PC-9 (cell line): ENCODE measurements around the gene RAPSN. TPM values are rescaled to one million over a fixed set of nuclear protein-coding genes. Genes with fewer than 3 reads are reported as not detected.

Experiments used
- BruUV-seq: library from RNA; stranded (reverse); fragments of 400-500 nt; replicated peaks from 2 replicates; lab custom pipeline; 2021; lab: Mats Ljungman, UMichigan
- CTCF ChIA-PET: fragments of 300-600 bp; sonication (Branson Sonifier 250); formaldehyde crosslinking; loops from one replicate; lab custom pipeline; 2022; ENCODE audit warnings: antibody characterized with exemption; lab: Charles Lee
- POLR2A ChIA-PET: fragments of 300-600 bp; sonication (Branson Sonifier 250); formaldehyde crosslinking; loops from one replicate; lab custom pipeline; 2022; ENCODE audit warnings: antibody characterized with exemption; ENCODE audit not compliant: unreplicated experiment; lab: Charles Lee
- DNase-seq, 2 experiments: peaks; one replicate each; pipeline versions ENCODE4 v3.0.0 to v3.0.0-alpha.2; 2015 to 2022; ENCODE audit warnings: mixed read lengths in 1 of 2
- H2AFZ ChIP-seq: fragments of 200-600 bp; sonication (generic); 2 replicates; pipeline ENCODE4 v1.8.1; 2017; ENCODE audit warnings: antibody characterized with exemption
- H3F3A ChIP-seq: fragments of 200-600 bp; sonication (generic); 2 replicates; pipeline ENCODE4 v1.8.1; 2017; ENCODE audit warnings: antibody characterized with exemption, mild to moderate bottlenecking, low read depth; ENCODE audit not compliant: insufficient read depth
- H3K27ac ChIP-seq: fragments of 200-600 bp; sonication (generic); 2 replicates; pipeline ENCODE4 v1.6.1; 2016; ENCODE audit warnings: mixed run types
- H3K27me3 ChIP-seq: fragments of 200-600 bp; sonication (generic); 2 replicates; pipeline ENCODE4 v1.6.1; 2016; ENCODE audit warnings: low read depth, mixed run types; ENCODE audit not compliant: insufficient read depth
- H3K36me3 ChIP-seq: fragments of 200-600 bp; sonication (generic); 2 replicates; pipeline ENCODE4 v1.6.1; 2016; ENCODE audit warnings: low read depth, mixed run types
- H3K4me1 ChIP-seq: fragments of 200-600 bp; sonication (generic); replicated peaks from 2 replicates; pipeline ENCODE4 v1.6.1; 2016; ENCODE audit warnings: mixed run types; ENCODE audit not compliant: insufficient read depth
- H3K4me2 ChIP-seq: fragments of 200-600 bp; sonication (generic); 2 replicates; pipeline ENCODE4 v1.6.1; 2017; ENCODE audit warnings: mixed run types
- H3K4me3 ChIP-seq: fragments of 200-600 bp; sonication (generic); 2 replicates; pipeline ENCODE4 v1.6.1; 2016; ENCODE audit warnings: mixed run types
- H3K79me2 ChIP-seq: fragments of 200-600 bp; sonication (generic); 2 replicates; pipeline ENCODE4 v1.6.1; 2017; ENCODE audit warnings: low read depth, mixed run types
- H3K9me2 ChIP-seq: fragments of 200-600 bp; sonication (generic); 2 replicates; pipeline ENCODE4 v1.8.1; 2017; ENCODE audit warnings: mild to moderate bottlenecking; ENCODE audit not compliant: insufficient read depth
- H3K9me3 ChIP-seq: fragments of 200-600 bp; sonication (generic); 2 replicates; pipeline ENCODE4 v1.8.1; 2016; ENCODE audit warnings: low read depth; ENCODE audit not compliant: insufficient read depth
- H4K20me1 ChIP-seq: fragments of 200-600 bp; sonication (generic); 2 replicates; pipeline ENCODE4 v1.8.1; 2017; ENCODE audit not compliant: insufficient read depth
- CTCF ChIP-seq: fragments of 200-600 bp; sonication (generic); conservative IDR thresholded peaks from 2 replicates; pipeline ENCODE4 v1.6.1; 2017; ENCODE audit warnings: mixed run types, antibody characterized with exemption, mild to moderate bottlenecking, moderate library complexity
- EZH2 ChIP-seq: fragments of 200-600 bp; sonication (generic); IDR thresholded peaks from 2 replicates; pipeline ENCODE4 v1.8.0; 2017; ENCODE audit warnings: antibody characterized with exemption, low read depth
- intact Hi-C: fragments of 100-400 bp; cut with micrococcal nuclease; formaldehyde crosslinking; loops from one replicate; pipeline ENCODE4 v1.10.0; 2022; ENCODE audit not compliant: unreplicated experiment
- total RNA-seq: library from RNA; stranded (reverse); gene quantifications from 2 replicates; pipeline ENCODE4 v1.2.3, GENCODE V29; 2021

The RAPSN gene
- total RNA-seq, 1 experiment from 2014 or later, result 7.3 TPM

DNA sequence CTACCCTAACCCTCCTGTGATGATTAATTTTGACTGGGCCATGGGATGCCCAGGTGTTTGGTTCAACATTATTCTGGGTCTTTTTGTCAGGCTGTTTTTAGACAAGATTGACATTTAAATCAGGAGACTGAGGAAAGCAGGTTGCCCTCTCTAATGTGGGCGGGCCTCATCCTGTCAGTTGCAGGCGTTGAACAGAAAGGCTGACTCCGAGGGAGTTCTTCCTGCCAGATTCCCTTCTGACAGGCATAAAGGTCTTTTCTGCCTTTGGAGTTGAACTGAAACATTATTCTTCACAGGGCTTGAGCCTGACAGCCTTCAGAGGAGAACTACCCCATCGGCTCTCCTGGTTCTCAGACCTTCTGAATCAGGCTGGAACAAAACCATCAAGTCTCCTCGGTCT is 18.4 kb downstream of the RAPSN start:
- Histone ChIP-seq H3K9me2 (no peaks in the 10 kb centered on the region), H4K20me1 (no peaks in the 10 kb centered on the region), H3K36me3 (no peaks in the 10 kb centered on the region), H3K9me3 (no peaks in the 10 kb centered on the region), H3K4me1 (peaks cover 8% of the 10 kb centered on the region; the same call in 1 of the 2 replicates), H3K79me2 (peaks cover 6% of the 10 kb centered on the region), H3K4me3 (no peak overlapping the region), H3F3A (peaks cover 20% of the 10 kb centered on the region), H3K27ac (no peak overlapping the region), H3K27me3 (no peaks in the 10 kb centered on the region), H3K4me2 (no peak overlapping the region), H2AFZ (no peak overlapping the region)
- ChIA-PET POLR2A (no interaction called here), CTCF (no interaction called here)
- BruUV-seq, result no TSS peak
- intact Hi-C loops, result no loop called here
- DNase-seq, result no peak
- TF ChIP-seq CTCF, result no peak
- no peak for TF ChIP-seq EZH2

- CTCF ChIA-PET, result interaction anchor here (0.7 to 0.9 kb wide), 2 partner anchors 11 to 59 kb away, joined by 3 to 4 read pairs; no protein-coding TSS in a partner anchor
- intact Hi-C loops, result loop anchor here (1.0 to 5.0 kb wide), 3 partner anchors 18 to 341 kb away; partner anchors contain the start of genes CELF1, FNBP4 and SLC39A13
- no TSS peak for BruUV-seq
Observed at GRCh38 chr11:47426062-47426956, 22.6 kb downstream of the RAPSN start, which contains the start of gene PSMC3. PSMC3 (minus strand) TSS chr11:47426439; CDS start chr11:47426279, 160 bp downstream.

More at GRCh38 chr11:47426062-47426956, 22.6 kb downstream of the RAPSN start, which contains the start of gene PSMC3:
- Histone ChIP-seq H3K9me3 (no peaks in the 10 kb centered on the region), H2AFZ (peak within 1 kb of the TSS; percentile 83), H3K4me1 (peaks cover 18% of the 10 kb centered on the region), H3K9me2 (no peaks in the 10 kb centered on the region), H3K36me3 (peaks cover 19% of the 10 kb centered on the region), H3K4me3 (peak within 1 kb of the TSS; percentile 86), H3F3A (peaks cover 19% of the 10 kb centered on the region), H3K4me2 (peak within 1 kb of the TSS; percentile 93), H4K20me1 (no peaks in the 10 kb centered on the region), H3K79me2 (peaks cover 28% of the 10 kb centered on the region), H3K27me3 (no peaks in the 10 kb centered on the region), H3K27ac (peak within 1 kb of the TSS; percentile 73)
- TF ChIP-seq CTCF (no peak), EZH2 (no peak)
- peak; percentile 89 to 99 for DNase-seq
- POLR2A ChIA-PET, result interaction anchor here (0.5 to 0.7 kb wide), 5 partner anchors 19 to 512 kb away, joined by 3 to 17 read pairs (median 3); no protein-coding TSS in a partner anchor
